SK-N-SH treated with all-trans-retinoic acid at 6 μM for 48 hours (cell line): ENCODE data around the gene PTPRT.

Experiments used
- ATAC-seq: fragments of 200-7000 bp; cut with Tn5 transposase; 3 replicates; pipeline ENCODE4 v1.9.1; 2020; ENCODE audit warnings: mild to moderate bottlenecking, moderate library complexity
- ARNTL ChIP-seq: fragments of 450-650 bp; formaldehyde crosslinking; IDR thresholded peaks from 2 replicates; pipeline ENCODE4 v1.5.0; 2020; ENCODE audit warnings: low read depth, mild to moderate bottlenecking, moderate library complexity, borderline replicate concordance
- CSRNP3 ChIP-seq: fragments of 250-450 bp; sonication (Bioruptor Pico); IDR thresholded peaks from 2 replicates; pipeline ENCODE4 v1.5.1; 2021; ENCODE audit warnings: mild to moderate bottlenecking, moderate library complexity
- ESRRG ChIP-seq: fragments of 250-450 bp; sonication (Bioruptor Pico); IDR thresholded peaks from 2 replicates; pipeline ENCODE4 v1.6.1; 2021; ENCODE audit warnings: mild to moderate bottlenecking
- ISL1 ChIP-seq: fragments of 250-450 bp; sonication (Bioruptor Pico); IDR thresholded peaks from 2 replicates; pipeline ENCODE4 v2.1.2; 2022; ENCODE audit warnings: mild to moderate bottlenecking, moderate library complexity
- OSR1 ChIP-seq: fragments of 250-450 bp; sonication (Bioruptor Pico); IDR thresholded peaks from 2 replicates; pipeline ENCODE4 v1.8.0; 2022; ENCODE audit warnings: moderate library complexity, mild to moderate bottlenecking, inconsistent platforms
- PATZ1 ChIP-seq: fragments of 250-450 bp; sonication (Bioruptor Pico); IDR thresholded peaks from 2 replicates; pipeline ENCODE4 v1.8.0; 2020; ENCODE audit warnings: mild to moderate bottlenecking, moderate library complexity, borderline replicate concordance
- POU6F1 ChIP-seq: fragments of 250-450 bp; sonication (Bioruptor Pico); IDR thresholded peaks from 2 replicates; pipeline ENCODE4 v1.8.0; 2021; ENCODE audit warnings: low read depth, mild to moderate bottlenecking, moderate library complexity, borderline replicate concordance
- RARB ChIP-seq: fragments of 250-450 bp; sonication (Bioruptor Pico); IDR thresholded peaks from 2 replicates; pipeline ENCODE4 v1.8.0; 2021; ENCODE audit warnings: mild to moderate bottlenecking, moderate library complexity
- SNAI2 ChIP-seq: fragments of 250-450 bp; sonication (Bioruptor Pico); IDR thresholded peaks from 2 replicates; pipeline ENCODE4 v1.5.0; 2020; ENCODE audit warnings: mild to moderate bottlenecking, moderate library complexity
- TCF4 ChIP-seq: fragments of 250-450 bp; sonication (Bioruptor Pico); IDR thresholded peaks from 2 replicates; pipeline ENCODE4 v1.8.0; 2021; ENCODE audit warnings: mild to moderate bottlenecking, moderate library complexity, borderline replicate concordance
- TOX ChIP-seq: fragments of 250-450 bp; sonication (Bioruptor Pico); IDR thresholded peaks from 2 replicates; pipeline ENCODE4 v1.8.0; 2021; ENCODE audit warnings: mild to moderate bottlenecking, moderate library complexity, borderline replicate concordance
- TSHZ2 ChIP-seq: fragments of 250-450 bp; sonication (Bioruptor Pico); IDR thresholded peaks from 2 replicates; pipeline ENCODE4 v1.5.0; 2020; ENCODE audit warnings: mild to moderate bottlenecking, moderate library complexity
- ZC3H10 ChIP-seq: fragments of 250-450 bp; sonication (Bioruptor Pico); IDR thresholded peaks from 2 replicates; pipeline ENCODE4 v1.5.1; 2021; ENCODE audit warnings: mild to moderate bottlenecking, moderate library complexity
- ZFP3 ChIP-seq: fragments of 250-450 bp; sonication (Bioruptor Pico); IDR thresholded peaks from 2 replicates; pipeline ENCODE4 v1.5.0; 2020; ENCODE audit warnings: mild to moderate bottlenecking, moderate library complexity
- ZNF565 ChIP-seq: fragments of 450-650 bp; formaldehyde crosslinking; conservative IDR thresholded peaks from 2 replicates; pipeline ENCODE4 v1.5.0; 2020; ENCODE audit warnings: low read depth, mild to moderate bottlenecking, moderate library complexity
- ZNF70 ChIP-seq: fragments of 450-650 bp; formaldehyde crosslinking; IDR thresholded peaks from 2 replicates; pipeline ENCODE4 v1.5.0; 2020; ENCODE audit warnings: mild to moderate bottlenecking, moderate library complexity
- ZNF8 ChIP-seq: fragments of 450-650 bp; formaldehyde crosslinking; IDR thresholded peaks from 2 replicates; pipeline ENCODE4 v1.5.0; 2020; ENCODE audit warnings: mild to moderate bottlenecking, moderate library complexity
- TF ChIP-seq, protein P1 (sequence below): fragments of 250-450 bp; sonication (Bioruptor Pico); IDR thresholded peaks from 2 replicates; pipeline ENCODE4 v1.5.1; 2020; ENCODE audit warnings: low read depth, mild to moderate bottlenecking, moderate library complexity

Gene PTPRT

DNA sequence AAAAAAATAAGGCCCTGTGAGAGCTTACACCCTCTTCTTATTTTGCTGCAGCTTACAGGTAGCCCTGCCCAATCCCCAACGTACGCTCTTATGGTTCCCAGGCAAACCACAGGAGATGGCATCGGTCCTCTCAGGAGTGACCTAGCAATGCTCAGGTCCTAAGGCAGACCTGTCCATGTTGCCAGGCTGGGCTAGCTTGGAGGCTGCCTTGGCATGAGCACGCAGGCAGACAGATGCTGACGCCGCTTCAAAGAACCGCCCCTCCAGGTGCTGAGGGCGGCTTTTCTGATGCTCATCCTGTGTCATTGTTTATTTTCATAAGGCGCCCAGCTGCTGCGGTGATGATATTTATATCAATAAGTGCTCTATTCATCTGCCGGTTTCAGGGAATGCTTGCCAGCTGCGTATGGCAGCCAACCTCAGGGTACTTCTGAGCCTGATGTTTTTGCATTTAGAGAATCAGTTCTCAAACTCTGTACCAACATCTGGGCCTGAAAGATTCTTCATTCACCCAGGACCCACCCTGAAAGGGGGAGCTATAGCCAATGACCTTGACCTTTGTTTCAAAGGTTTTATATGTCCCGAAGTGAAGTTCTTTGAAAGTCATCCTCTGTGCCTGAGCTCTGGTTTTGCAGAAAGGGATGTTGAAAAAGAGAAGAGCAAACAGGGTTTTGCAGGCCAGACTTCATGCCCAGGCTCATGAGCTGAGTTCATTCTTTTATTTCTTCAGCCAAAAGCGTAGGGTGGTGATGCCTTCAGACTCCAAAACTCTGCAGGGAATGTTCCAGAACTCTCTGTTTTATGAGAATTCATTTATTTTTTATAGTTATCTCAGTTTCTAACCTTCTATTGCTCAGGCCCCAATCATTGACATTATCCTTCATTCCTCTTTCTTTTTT is 1095.9 kb downstream of the PTPRT start:
- TF ChIP-seq ZNF565 (CRISPR knock-in tag): no peak
- no peak for TF ChIP-seq ZC3H10
- TF ChIP-seq RARB (CRISPR knock-in tag): no peak
- TF ChIP-seq, protein P1, sequence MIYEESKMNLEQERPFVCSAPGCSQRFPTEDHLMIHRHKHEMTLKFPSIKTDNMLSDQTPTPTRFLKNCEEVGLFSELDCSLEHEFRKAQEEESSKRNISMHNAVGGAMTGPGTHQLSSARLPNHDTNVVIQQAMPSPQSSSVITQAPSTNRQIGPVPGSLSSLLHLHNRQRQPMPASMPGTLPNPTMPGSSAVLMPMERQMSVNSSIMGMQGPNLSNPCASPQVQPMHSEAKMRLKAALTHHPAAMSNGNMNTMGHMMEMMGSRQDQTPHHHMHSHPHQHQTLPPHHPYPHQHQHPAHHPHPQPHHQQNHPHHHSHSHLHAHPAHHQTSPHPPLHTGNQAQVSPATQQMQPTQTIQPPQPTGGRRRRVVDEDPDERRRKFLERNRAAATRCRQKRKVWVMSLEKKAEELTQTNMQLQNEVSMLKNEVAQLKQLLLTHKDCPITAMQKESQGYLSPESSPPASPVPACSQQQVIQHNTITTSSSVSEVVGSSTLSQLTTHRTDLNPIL (CRISPR knock-in tag): no peak
- no peak for TF ChIP-seq OSR1 (CRISPR knock-in tag)
- TF ChIP-seq TCF4 (CRISPR knock-in tag): no peak
- TF ChIP-seq ARNTL (CRISPR knock-in tag): no peak
- no peak for TF ChIP-seq ZNF70 (CRISPR knock-in tag)
- TF ChIP-seq ZFP3: no peak
- no peak for TF ChIP-seq POU6F1
- TF ChIP-seq CSRNP3: no peak
- no peak for TF ChIP-seq TOX (CRISPR knock-in tag)
- TF ChIP-seq TSHZ2 (CRISPR knock-in tag): no peak
- no peak for TF ChIP-seq ZNF8 (CRISPR knock-in tag)
- TF ChIP-seq SNAI2: no peak
- TF ChIP-seq PATZ1 (CRISPR knock-in tag): no peak
- TF ChIP-seq ESRRG (CRISPR knock-in tag): no peak
- no peak for ATAC-seq

- no peak for ATAC-seq
- TF ChIP-seq RARB (CRISPR knock-in tag): no peak
- no peak for TF ChIP-seq PATZ1 (CRISPR knock-in tag)
- TF ChIP-seq ISL1 (CRISPR knock-in tag): no peak
- no peak for TF ChIP-seq TSHZ2 (CRISPR knock-in tag)
Observed at GRCh38 chr20:42093041-42093440, 1096.7 kb downstream of the PTPRT start.
